CD4-positive, alpha-beta T cell treated with Interleukin-17A for 1 hour (primary cell): ENCODE measurements around the gene CDH20.
"Not testable (repeated sequence)": the region's sequence is repeated elsewhere in the genome, so short reads cannot be mapped to it uniquely, and the experiment has no call there.

ENCODE experiments used
- DNase-seq: peaks from one replicate; pipeline ENCODE4 v3.0.0-alpha.2; 2020

CDH20 gene

GRCh38 chr18:61350578-61350977 is 17.3 kb downstream of the CDH20 start:
- no peak for DNase-seq

- DNase-seq: no peak
These were observed 18.8 kb downstream of the CDH20 start for GRCh38 chr18:61352059-61352458.

- DNase-seq: no peak
These were observed 19.4 kb downstream of the CDH20 start for GRCh38 chr18:61352611-61353010.

- no peak for DNase-seq
These were observed 27.5 kb downstream of the CDH20 start for GRCh38 chr18:61360404-61361383.

GRCh38 chr18:61362511-61362910 is 29.3 kb downstream of the CDH20 start:
- no peak for DNase-seq

GRCh38 chr18:61364953-61365352 is 31.7 kb downstream of the CDH20 start:
- no peak for DNase-seq

- no peak for DNase-seq
These were observed 34.8 kb downstream of the CDH20 start for GRCh38 chr18:61368001-61368400.

- not testable (repeated sequence) for DNase-seq
These were observed 36.4 kb downstream of the CDH20 start for GRCh38 chr18:61369671-61370070.

- no peak for DNase-seq
These were observed 37.9 kb downstream of the CDH20 start for GRCh38 chr18:61371111-61371510.

- no peak for DNase-seq
These were observed 46.6 kb downstream of the CDH20 start for GRCh38 chr18:61379827-61380226.

GRCh38 chr18:61388010-61388409 is 54.8 kb downstream of the CDH20 start:
- no peak for DNase-seq

GRCh38 chr18:61394983-61395382 is 61.8 kb downstream of the CDH20 start:
- DNase-seq: no peak

GRCh38 chr18:61397222-61397621 is 64.0 kb downstream of the CDH20 start:
- no peak for DNase-seq

- no peak for DNase-seq
These were observed 65.9 kb downstream of the CDH20 start for GRCh38 chr18:61398961-61399705.

- DNase-seq: no peak
These were observed 66.9 kb downstream of the CDH20 start for GRCh38 chr18:61400016-61400635.

- DNase-seq: no peak
These were observed 67.5 kb downstream of the CDH20 start for GRCh38 chr18:61400716-61401115.

- DNase-seq: no peak
These were observed 69.5 kb downstream of the CDH20 start for GRCh38 chr18:61402726-61403125.

- no peak for DNase-seq
These were observed 80.2 kb downstream of the CDH20 start for GRCh38 chr18:61413396-61413795.

- DNase-seq: no peak
These were observed 80.9 kb downstream of the CDH20 start for GRCh38 chr18:61414086-61414485.

- DNase-seq: no peak
These were observed 86.5 kb downstream of the CDH20 start for GRCh38 chr18:61419763-61420162.

- DNase-seq: no peak
These were observed 87.1 kb downstream of the CDH20 start for GRCh38 chr18:61420218-61420885.

- no peak for DNase-seq
These were observed 93.3 kb downstream of the CDH20 start for GRCh38 chr18:61426492-61427053.

- DNase-seq: no peak
These were observed 95.0 kb downstream of the CDH20 start for GRCh38 chr18:61428266-61428665.
